Loucy (cell line): ENCODE results near the gene LBH.

Source experiments
- CTCF ChIP-seq: fragments of 200-600 bp; sonication (generic); conservative IDR thresholded peaks from 2 replicates; pipeline ENCODE4 v1.5.1; 2014; ENCODE audit warnings: mild to moderate bottlenecking, antibody characterized with exemption, low read length
- EZH2phosphoT487 ChIP-seq: fragments of 200-600 bp; IDR thresholded peaks from 2 replicates; pipeline ENCODE4 v1.6.1; 2018; ENCODE audit warnings: antibody characterized with exemption, mild to moderate bottlenecking, moderate library complexity, borderline replicate concordance

DNA sequence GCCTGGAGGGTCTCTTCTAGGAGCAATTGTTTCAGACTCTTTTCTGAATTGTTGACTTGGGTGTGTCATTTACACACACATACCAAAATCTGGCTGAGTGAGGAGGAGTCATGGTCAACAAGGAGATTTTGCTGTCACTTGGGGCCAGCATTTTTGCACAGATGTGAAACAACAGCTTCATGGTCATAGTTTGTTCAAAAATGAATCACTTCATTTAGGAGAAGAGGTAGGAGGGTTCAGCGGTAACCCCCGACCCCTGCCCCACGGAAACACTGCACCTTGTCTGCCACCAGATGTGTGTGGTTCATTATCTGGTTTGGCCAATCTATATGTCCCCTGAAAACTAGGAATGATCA lies 42.2 kb downstream of the LBH start:
- TF ChIP-seq CTCF (no peak), EZH2phosphoT487 (no peak)
